ENCODE measurements around the gene GARNL3. TPM values are rescaled to one million over a fixed set of nuclear protein-coding genes. Genes with fewer than 3 reads are reported as not detected.

The GARNL3 gene
- total and polyA plus RNA-seq, 2 of the 13 experiments (the other 11 are each of a cell fraction or from before 2014, with no cell fraction given), result 3.9 to 11.0 TPM

DNA sequence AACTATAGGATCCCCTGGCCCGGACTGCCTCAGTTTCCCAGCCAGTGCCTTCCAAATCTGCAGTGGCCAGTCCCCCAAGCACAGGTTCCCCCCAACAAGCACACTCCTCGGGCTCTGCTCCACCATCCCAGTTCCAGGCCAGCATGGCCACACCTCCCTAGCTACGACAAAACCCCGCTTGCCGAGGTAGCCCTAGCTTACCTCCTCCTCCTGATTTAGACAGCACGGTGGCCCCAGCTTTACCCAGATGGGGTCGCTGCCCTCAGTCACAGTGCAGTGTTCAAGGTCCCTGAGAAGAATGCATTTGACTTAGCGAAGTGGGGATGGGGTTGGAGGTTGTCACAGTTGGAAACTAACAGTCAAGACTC, 40.8 kb upstream of the GARNL3 start:
- FAIRE-seq (no peak), DNase-seq (ENCODE audit: low spot score) (no peak), ATAC-seq (peak; percentile 38)
- Histone ChIP-seq H3K27me3 (ENCODE audit: control insufficient read depth in 1 of 2, insufficient read depth in 2 of 2, low read length in 2 of 2) (peaks cover 0 to 4% of the 10 kb centered on the region in 2 experiments; a peak in 2 of 5 replicates), H3K4me3 (replicated peaks in 1 of 3; ENCODE audit: insufficient read depth in 1 of 3, low read depth in 2 of 3, low read length in 3 of 3) (peak overlapping the region; percentile 62 to 92 (median 70); a peak in 5 of 6 replicates), H3K9ac (ENCODE audit: insufficient read depth, low read depth, low read length) (peak overlapping the region; percentile 47; the same call in 1 of the 2 replicates), H3K4me2 (ENCODE audit: low read depth, low read length) (peak overlapping the region; percentile 97), H3K4me1 (ENCODE audit: insufficient read depth, low read length) (peaks cover 27% of the 10 kb centered on the region), H2AFZ (ENCODE audit: low read length) (no peak overlapping the region), H3K36me3 (replicated peaks in 1 of 2; ENCODE audit: control insufficient read depth in 1 of 2, insufficient read depth in 2 of 2, low read length in 2 of 2) (no peaks in the 10 kb centered on the region), H4K20me1 (ENCODE audit: insufficient read depth, low read length) (no peaks in the 10 kb centered on the region), H3K79me2 (ENCODE audit: insufficient read depth, low read length) (no peaks in the 10 kb centered on the region), H3K9me3 (ENCODE audit: low read length) (no peaks in the 10 kb centered on the region), H3K27ac (ENCODE audit: extremely low read length, insufficient read depth, low read length) (peak overlapping the region; percentile 79)
- intact Hi-C loops (cut with micrococcal nuclease; ENCODE audit: unreplicated experiment), result no loop called here
- no TSS peak for BruUV-seq (replicated peaks)
- ChIA-PET POLR2A (interaction anchor here (0.9 to 3.6 kb wide), 11 partner anchors 9 to 229 kb away, joined by 3 to 40 read pairs (median 6); partner anchors contain the start of genes SLC2A8 and ZNF79), CTCF (ENCODE audit: low intra/inter-chr PET ratio, low total read pairs) (no interaction called here)
- WGBS (ENCODE audit: low lambda C conversion rate), result 0% methylated on average over 8 of the region's 8 CpGs
- in situ Hi-C loops (cut with HindIII; ENCODE audit: extremely low pct_ligation_motif_present, low pct_unique_long_range_greater_than_20kb), result no loop called here
- TF ChIP-seq HNF4A (CRISPR knock-in tag; IDR thresholded peaks at IDR 0.05), result peak; percentile 21; the same call in 1 of the 2 replicates
- TF ChIP-seq, protein P1, sequence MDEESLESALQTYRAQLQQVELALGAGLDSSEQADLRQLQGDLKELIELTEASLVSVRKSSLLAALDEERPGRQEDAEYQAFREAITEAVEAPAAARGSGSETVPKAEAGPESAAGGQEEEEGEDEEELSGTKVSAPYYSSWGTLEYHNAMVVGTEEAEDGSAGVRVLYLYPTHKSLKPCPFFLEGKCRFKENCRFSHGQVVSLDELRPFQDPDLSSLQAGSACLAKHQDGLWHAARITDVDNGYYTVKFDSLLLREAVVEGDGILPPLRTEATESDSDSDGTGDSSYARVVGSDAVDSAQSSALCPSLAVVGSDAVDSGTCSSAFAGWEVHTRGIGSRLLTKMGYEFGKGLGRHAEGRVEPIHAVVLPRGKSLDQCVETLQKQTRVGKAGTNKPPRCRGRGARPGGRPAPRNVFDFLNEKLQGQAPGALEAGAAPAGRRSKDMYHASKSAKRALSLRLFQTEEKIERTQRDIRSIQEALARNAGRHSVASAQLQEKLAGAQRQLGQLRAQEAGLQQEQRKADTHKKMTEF (CRISPR knock-in tag; IDR thresholded peaks at IDR 0.05), result no peak
- TF ChIP-seq NAIF1 (CRISPR knock-in tag; IDR thresholded peaks at IDR 0.05; ENCODE audit: borderline replicate concordance), result no peak
- no peak for TF ChIP-seq ZNF670 (CRISPR knock-in tag; IDR thresholded peaks at IDR 0.05; ENCODE audit: borderline replicate concordance)
- TF ChIP-seq ESRRA (CRISPR knock-in tag; IDR thresholded peaks at IDR 0.05; ENCODE audit: low read depth), result 0 out of 2 replicates have a peak, but pooled peaks have one; percentile 7
- TF ChIP-seq, protein P2, sequence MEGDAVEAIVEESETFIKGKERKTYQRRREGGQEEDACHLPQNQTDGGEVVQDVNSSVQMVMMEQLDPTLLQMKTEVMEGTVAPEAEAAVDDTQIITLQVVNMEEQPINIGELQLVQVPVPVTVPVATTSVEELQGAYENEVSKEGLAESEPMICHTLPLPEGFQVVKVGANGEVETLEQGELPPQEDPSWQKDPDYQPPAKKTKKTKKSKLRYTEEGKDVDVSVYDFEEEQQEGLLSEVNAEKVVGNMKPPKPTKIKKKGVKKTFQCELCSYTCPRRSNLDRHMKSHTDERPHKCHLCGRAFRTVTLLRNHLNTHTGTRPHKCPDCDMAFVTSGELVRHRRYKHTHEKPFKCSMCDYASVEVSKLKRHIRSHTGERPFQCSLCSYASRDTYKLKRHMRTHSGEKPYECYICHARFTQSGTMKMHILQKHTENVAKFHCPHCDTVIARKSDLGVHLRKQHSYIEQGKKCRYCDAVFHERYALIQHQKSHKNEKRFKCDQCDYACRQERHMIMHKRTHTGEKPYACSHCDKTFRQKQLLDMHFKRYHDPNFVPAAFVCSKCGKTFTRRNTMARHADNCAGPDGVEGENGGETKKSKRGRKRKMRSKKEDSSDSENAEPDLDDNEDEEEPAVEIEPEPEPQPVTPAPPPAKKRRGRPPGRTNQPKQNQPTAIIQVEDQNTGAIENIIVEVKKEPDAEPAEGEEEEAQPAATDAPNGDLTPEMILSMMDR (CRISPR knock-in tag; IDR thresholded peaks at IDR 0.05), result peak; percentile 59
- TF ChIP-seq FOXA3 (CRISPR knock-in tag; IDR thresholded peaks at IDR 0.05), result no peak
- no peak for TF ChIP-seq ZNF446 (CRISPR knock-in tag; IDR thresholded peaks at IDR 0.05)
- 0 out of 2 replicates have a peak, but pooled peaks have one; percentile 19 for TF ChIP-seq BORCS8-MEF2B (CRISPR knock-in tag; IDR thresholded peaks at IDR 0.05)
- TF ChIP-seq REL (CRISPR knock-in tag; conservative IDR thresholded peaks at IDR 0.05), result no peak
- TF ChIP-seq SP5 (CRISPR knock-in tag; IDR thresholded peaks at IDR 0.05; ENCODE audit: borderline replicate concordance, low read depth), result 0 out of 2 replicates have a peak, but pooled peaks have one; percentile 4
- TF ChIP-seq CC2D1A (CRISPR knock-in tag; IDR thresholded peaks at IDR 0.05), result no peak
- TF ChIP-seq SMARCC2 (IDR thresholded peaks at IDR 0.05), result no peak
